ENCODE data around the gene NOPCHAP1.

Gene NOPCHAP1

GRCh38 chr12:105024928-105025327 is 38.8 kb downstream of the NOPCHAP1 start:
- H3K36me3 Mint-ChIP-seq (ENCODE audit: low read depth) = no peaks in the 10 kb centered on the region
- no peak overlapping the region for H3K27ac Mint-ChIP-seq
- no peaks in the 10 kb centered on the region for H3K4me1 Mint-ChIP-seq (ENCODE audit: low read depth)
- H3K4me3 Mint-ChIP-seq = no peak overlapping the region
- no peaks in the 10 kb centered on the region for H3K27me3 Mint-ChIP-seq (ENCODE audit: low read depth)
- H3K9me3 Mint-ChIP-seq = no peaks in the 10 kb centered on the region

GRCh38 chr12:105025890-105026289 is 39.8 kb downstream of the NOPCHAP1 start:
- Mint-ChIP-seq H3K27ac (no peak overlapping the region), H3K4me3 (no peak overlapping the region), H3K9me3 (no peaks in the 10 kb centered on the region), H3K27me3 (ENCODE audit: low read depth) (no peaks in the 10 kb centered on the region), H3K36me3 (ENCODE audit: low read depth) (no peaks in the 10 kb centered on the region), H3K4me1 (ENCODE audit: low read depth) (peaks cover 1% of the 10 kb centered on the region)

GRCh38 chr12:105026411-105026810 is 40.3 kb downstream of the NOPCHAP1 start:
- Mint-ChIP-seq H3K4me1 (ENCODE audit: low read depth) (peaks cover 6% of the 10 kb centered on the region), H3K27me3 (ENCODE audit: low read depth) (no peaks in the 10 kb centered on the region), H3K36me3 (ENCODE audit: low read depth) (peaks cover 2% of the 10 kb centered on the region), H3K4me3 (no peak overlapping the region), H3K27ac (no peak overlapping the region), H3K9me3 (no peaks in the 10 kb centered on the region)

- no peak overlapping the region for H3K4me3 Mint-ChIP-seq
- H3K9me3 Mint-ChIP-seq = no peaks in the 10 kb centered on the region
- peaks cover 21% of the 10 kb centered on the region for H3K4me1 Mint-ChIP-seq (ENCODE audit: low read depth)
- H3K27ac Mint-ChIP-seq = no peak overlapping the region
- H3K36me3 Mint-ChIP-seq (ENCODE audit: low read depth) = peaks cover 4% of the 10 kb centered on the region
- H3K27me3 Mint-ChIP-seq (ENCODE audit: low read depth) = no peaks in the 10 kb centered on the region
These were observed 45.0 kb downstream of the NOPCHAP1 start for GRCh38 chr12:105030820-105031807.

- H3K4me1 Mint-ChIP-seq (ENCODE audit: low read depth) = peaks cover 30% of the 10 kb centered on the region
- H3K36me3 Mint-ChIP-seq (ENCODE audit: low read depth) = peaks cover 4% of the 10 kb centered on the region
- no peak overlapping the region for H3K4me3 Mint-ChIP-seq
- H3K27me3 Mint-ChIP-seq (ENCODE audit: low read depth) = no peaks in the 10 kb centered on the region
- H3K9me3 Mint-ChIP-seq = no peaks in the 10 kb centered on the region
- H3K27ac Mint-ChIP-seq = no peak overlapping the region
These were observed 46.7 kb downstream of the NOPCHAP1 start for GRCh38 chr12:105032703-105033357.

GRCh38 chr12:105033851-105034250 is 47.7 kb downstream of the NOPCHAP1 start:
- Mint-ChIP-seq H3K27ac (no peak overlapping the region), H3K4me3 (no peak overlapping the region), H3K9me3 (no peaks in the 10 kb centered on the region), H3K36me3 (ENCODE audit: low read depth) (peaks cover 4% of the 10 kb centered on the region), H3K27me3 (ENCODE audit: low read depth) (no peaks in the 10 kb centered on the region), H3K4me1 (ENCODE audit: low read depth) (peaks cover 34% of the 10 kb centered on the region)

Measured in T-helper 1 cell treated with Interleukin-12 subunit alpha and Interleukin-12 subunit beta and Interleukin-4 antibody, amounts not matched to agents 30 μg/mL and 1 μg/mL, for 36 hours (primary cell).